A673 (cell line): ENCODE results near the gene TRAPPC12. TPM values are rescaled to one million over a fixed set of nuclear protein-coding genes. Genes with fewer than 3 reads are reported as not detected.

ENCODE experiments used
- BruUV-seq: library from RNA; stranded (reverse); fragments of 400-500 nt; replicated peaks from 2 replicates; lab custom pipeline; 2021; lab: Mats Ljungman, UMichigan
- CTCF ChIA-PET: fragments of 300-600 bp; sonication (Branson Sonifier 250); formaldehyde crosslinking; loops from one replicate; lab custom pipeline; 2022; ENCODE audit warnings: antibody characterized with exemption; lab: Charles Lee
- POLR2A ChIA-PET: fragments of 300-600 bp; sonication (Branson Sonifier 250); formaldehyde crosslinking; loops from one replicate; lab custom pipeline; 2022; ENCODE audit warnings: antibody characterized with exemption; ENCODE audit not compliant: low non-redundant PET; lab: Charles Lee
- DNase-seq: peaks from one replicate; pipeline ENCODE4 v3.0.0-alpha.2; 2015; ENCODE audit warnings: low spot score
- H3K27ac ChIP-seq: fragments of 200-600 bp; sonication (generic); 2 replicates; pipeline ENCODE4 v1.5.1; 2016; ENCODE audit warnings: mixed run types, low read depth, mild to moderate bottlenecking, mixed read lengths, antibody characterized with exemption, low read length; ENCODE audit not compliant: poor library complexity, severe bottlenecking
- H3K27me3 ChIP-seq: fragments of 200-600 bp; sonication (generic); replicated peaks from 2 replicates; pipeline ENCODE4 v1.6.1; 2017; ENCODE audit warnings: mixed run types, low read depth, mild to moderate bottlenecking, mixed read lengths, antibody characterized with exemption, low read length; ENCODE audit not compliant: insufficient read depth, poor library complexity
- H3K36me3 ChIP-seq: fragments of 200-600 bp; sonication (generic); 2 replicates; pipeline ENCODE4 v1.6.1; 2016; ENCODE audit warnings: mixed run types, mild to moderate bottlenecking, mixed read lengths, antibody characterized with exemption, low read length; ENCODE audit not compliant: insufficient read depth, poor library complexity, severe bottlenecking
- H3K4me1 ChIP-seq: fragments of 200-600 bp; sonication (generic); 2 replicates; pipeline ENCODE4 v1.6.1; 2017; ENCODE audit warnings: mixed run types, mild to moderate bottlenecking, mixed read lengths, antibody characterized with exemption, low read length; ENCODE audit not compliant: insufficient read depth, poor library complexity, severe bottlenecking
- H3K4me3 ChIP-seq: fragments of 200-600 bp; sonication (generic); 2 replicates; pipeline ENCODE4 v1.5.1; 2016; ENCODE audit warnings: low read depth, mixed run types, mild to moderate bottlenecking, mixed read lengths, low read length; ENCODE audit not compliant: poor library complexity, severe bottlenecking
- H3K9me3 ChIP-seq: fragments of 200-600 bp; sonication (generic); 2 replicates; pipeline ENCODE4 v1.6.1; 2016; ENCODE audit warnings: mixed run types, low read depth, mild to moderate bottlenecking, mixed read lengths, antibody characterized with exemption, low read length; ENCODE audit not compliant: poor library complexity, severe bottlenecking
- EZH2 ChIP-seq: fragments of 200-600 bp; sonication (generic); IDR thresholded peaks from 2 replicates; pipeline ENCODE4 v1.6.1; 2017; ENCODE audit warnings: borderline replicate concordance, low read depth, mild to moderate bottlenecking, mixed read lengths, antibody characterized with exemption, low read length; ENCODE audit not compliant: poor library complexity, severe bottlenecking
- intact Hi-C: fragments of 100-400 bp; cut with micrococcal nuclease; formaldehyde crosslinking; loops from one replicate; pipeline ENCODE4 v1.10.0; 2022; ENCODE audit not compliant: unreplicated experiment
- total RNA-seq: library from RNA; stranded (reverse); gene quantifications from 2 replicates; pipeline ENCODE4 v1.2.3, GENCODE V29; 2021
- TF ChIP-seq, protein P1 (sequence below): fragments of 300-800, 200-600 bp; sonication (generic); conservative IDR thresholded peaks from 2 replicates; pipeline ENCODE4 v1.5.1; 2017; ENCODE audit warnings: low read depth, mild to moderate bottlenecking, antibody characterized with exemption, low read length, moderate library complexity, mixed read lengths

The TRAPPC12 gene
- total RNA-seq, 1 experiment from 2014 or later: 94.4 TPM

DNA sequence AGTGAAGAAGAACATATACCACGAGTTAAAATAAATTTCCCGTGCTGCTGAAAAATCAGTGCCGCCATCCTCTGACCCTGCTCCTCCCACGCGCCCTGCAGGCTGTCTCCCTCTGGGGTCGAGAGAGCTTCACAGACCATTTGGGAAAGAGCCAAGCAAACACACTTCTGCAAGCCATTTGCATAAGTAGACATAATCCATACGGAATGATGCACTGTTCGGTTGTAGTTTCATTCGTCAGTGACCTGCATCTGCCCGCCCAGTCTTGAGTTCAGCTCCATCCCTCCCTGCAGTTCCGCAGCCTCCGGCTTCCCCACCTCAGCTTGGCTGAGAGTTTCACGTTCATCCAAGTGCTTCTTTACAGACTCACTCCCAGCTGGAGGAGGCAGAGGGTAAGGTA lies 69.6 kb downstream of the TRAPPC12 start:
- TF ChIP-seq EZH2: no peak
- TF ChIP-seq, protein P1, sequence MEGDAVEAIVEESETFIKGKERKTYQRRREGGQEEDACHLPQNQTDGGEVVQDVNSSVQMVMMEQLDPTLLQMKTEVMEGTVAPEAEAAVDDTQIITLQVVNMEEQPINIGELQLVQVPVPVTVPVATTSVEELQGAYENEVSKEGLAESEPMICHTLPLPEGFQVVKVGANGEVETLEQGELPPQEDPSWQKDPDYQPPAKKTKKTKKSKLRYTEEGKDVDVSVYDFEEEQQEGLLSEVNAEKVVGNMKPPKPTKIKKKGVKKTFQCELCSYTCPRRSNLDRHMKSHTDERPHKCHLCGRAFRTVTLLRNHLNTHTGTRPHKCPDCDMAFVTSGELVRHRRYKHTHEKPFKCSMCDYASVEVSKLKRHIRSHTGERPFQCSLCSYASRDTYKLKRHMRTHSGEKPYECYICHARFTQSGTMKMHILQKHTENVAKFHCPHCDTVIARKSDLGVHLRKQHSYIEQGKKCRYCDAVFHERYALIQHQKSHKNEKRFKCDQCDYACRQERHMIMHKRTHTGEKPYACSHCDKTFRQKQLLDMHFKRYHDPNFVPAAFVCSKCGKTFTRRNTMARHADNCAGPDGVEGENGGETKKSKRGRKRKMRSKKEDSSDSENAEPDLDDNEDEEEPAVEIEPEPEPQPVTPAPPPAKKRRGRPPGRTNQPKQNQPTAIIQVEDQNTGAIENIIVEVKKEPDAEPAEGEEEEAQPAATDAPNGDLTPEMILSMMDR: no peak
- POLR2A ChIA-PET: no interaction called here
- Histone ChIP-seq H3K36me3 (peaks cover 13% of the 10 kb centered on the region), H3K4me1 (no peaks in the 10 kb centered on the region), H3K27ac (no peak overlapping the region), H3K27me3 (no peaks in the 10 kb centered on the region), H3K9me3 (no peaks in the 10 kb centered on the region), H3K4me3 (no peak overlapping the region)
- DNase-seq: peak; percentile 27
- intact Hi-C loops: no loop called here
- CTCF ChIA-PET: no interaction called here
- BruUV-seq: no TSS peak

DNA sequence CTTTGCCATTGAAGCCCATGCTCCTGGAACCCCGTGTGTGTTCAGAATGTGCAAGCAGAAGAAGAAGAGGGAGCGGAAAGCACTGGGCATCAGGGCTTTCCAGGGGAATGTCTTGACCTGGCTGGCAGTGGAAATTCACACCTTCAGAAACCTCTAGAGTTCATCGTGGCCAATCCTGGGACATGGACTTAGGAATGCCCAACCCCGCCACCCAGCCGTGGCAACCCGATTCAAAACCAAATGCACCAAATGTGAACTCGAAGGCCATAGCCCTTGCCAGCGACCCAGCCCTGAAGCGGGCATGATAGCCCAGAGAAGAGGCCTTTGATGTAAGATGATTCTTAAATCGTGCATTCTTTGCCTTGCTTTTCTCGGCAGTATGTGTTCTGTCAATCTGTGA lies 70.4 kb downstream of the TRAPPC12 start:
- ChIA-PET POLR2A (no interaction called here), CTCF (no interaction called here)
- peaks cover 8% of the 10 kb centered on the region for H3K36me3 ChIP-seq
- BruUV-seq: no TSS peak
- H3K4me1 ChIP-seq: no peaks in the 10 kb centered on the region
- DNase-seq: no peak
- no peaks in the 10 kb centered on the region for H3K9me3 ChIP-seq
- intact Hi-C loops: no loop called here
- no peak overlapping the region for H3K4me3 ChIP-seq
- no peaks in the 10 kb centered on the region for H3K27me3 ChIP-seq
- no peak for TF ChIP-seq EZH2
- no peak overlapping the region for H3K27ac ChIP-seq

DNA sequence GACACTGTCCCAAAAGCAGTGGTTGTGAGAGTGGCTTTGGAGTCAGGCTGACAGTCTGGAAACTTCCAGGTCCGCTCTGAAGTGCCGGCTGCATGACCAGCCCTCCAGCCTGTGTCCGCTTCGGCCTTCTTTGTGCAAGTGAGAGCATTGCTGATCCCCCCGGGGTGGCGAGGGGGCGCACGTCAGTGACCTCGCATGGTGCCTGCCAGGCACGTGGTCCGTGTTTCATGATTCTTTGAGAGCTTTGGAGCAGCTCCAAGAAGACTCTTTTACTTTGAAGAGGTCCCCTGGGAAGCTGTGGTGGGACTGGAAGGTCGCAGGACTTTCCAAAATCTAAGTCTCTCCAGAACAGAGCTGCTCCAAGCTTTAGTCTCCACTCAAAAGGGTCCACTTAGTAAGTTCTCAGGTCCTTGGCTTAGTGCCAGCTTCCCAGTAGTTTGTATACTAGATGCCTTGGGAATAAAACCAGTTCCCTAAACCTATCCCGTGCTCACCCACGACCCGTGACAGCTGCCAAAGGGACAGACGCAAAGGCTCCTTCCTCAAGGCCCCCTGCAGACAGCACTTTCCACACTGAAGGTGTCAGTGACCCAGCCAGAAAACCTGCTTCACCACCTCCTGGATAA lies 71.0 kb downstream of the TRAPPC12 start:
- DNase-seq: no peak
- Histone ChIP-seq H3K36me3 (peaks cover 8% of the 10 kb centered on the region), H3K27me3 (no peaks in the 10 kb centered on the region), H3K4me1 (no peaks in the 10 kb centered on the region), H3K27ac (no peak overlapping the region), H3K9me3 (no peaks in the 10 kb centered on the region), H3K4me3 (no peak overlapping the region)
- ChIA-PET CTCF (no interaction called here), POLR2A (no interaction called here)
- intact Hi-C loops: no loop called here
- no peak for TF ChIP-seq EZH2
- TF ChIP-seq, protein P1: no peak
- no TSS peak for BruUV-seq

DNA sequence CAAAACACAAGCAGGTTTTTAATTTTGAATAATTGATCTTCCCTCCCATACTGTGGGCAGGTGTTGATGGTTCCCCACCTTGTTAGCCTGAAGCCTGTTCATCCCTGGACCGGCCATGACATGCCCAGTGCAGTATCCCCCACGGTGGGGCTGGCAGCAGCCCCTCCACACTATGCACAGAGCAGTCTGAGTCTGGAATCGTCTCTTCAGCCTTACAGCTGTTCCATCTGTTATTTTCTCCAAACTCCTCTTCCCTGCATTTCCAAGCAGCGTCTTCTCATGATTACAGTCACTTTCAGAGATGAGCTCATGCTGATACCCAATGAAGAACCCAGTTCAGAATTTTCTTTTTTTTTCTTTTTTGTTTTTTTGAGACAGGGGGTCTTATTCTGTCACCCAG lies 71.7 kb downstream of the TRAPPC12 start:
- DNase-seq: no peak
- TF ChIP-seq, protein P1: no peak
- no peak for TF ChIP-seq EZH2
- peaks cover 9% of the 10 kb centered on the region for H3K36me3 ChIP-seq
- intact Hi-C loops: no loop called here
- CTCF ChIA-PET: no interaction called here
- BruUV-seq: no TSS peak
- no peaks in the 10 kb centered on the region for H3K4me1 ChIP-seq
- POLR2A ChIA-PET: no interaction called here
- no peaks in the 10 kb centered on the region for H3K27me3 ChIP-seq
- no peaks in the 10 kb centered on the region for H3K9me3 ChIP-seq
- no peak overlapping the region for H3K4me3 ChIP-seq
- no peak overlapping the region for H3K27ac ChIP-seq
